ENCODE measurements around the gene INPP1.

- no peak for TF ChIP-seq CTCF (conservative IDR thresholded peaks at IDR 0.05; ENCODE audit: low read length)
- no peak for TF ChIP-seq EZH2phosphoT487 (IDR thresholded peaks at IDR 0.05; ENCODE audit: borderline replicate concordance)
These were observed 8.2 kb upstream of the INPP1 start for GRCh38 chr2:190335225-190335559.

All from Loucy (cell line).